Activated CD4-positive, alpha-beta T cell treated with anti-CD3 and anti-CD28 coated beads, Interleukin-2, amount 10 ng/mL, durations not matched to agents 7 days and 5 days (primary cell): Measurements from ENCODE around the gene HLA-DMB. TPM values are rescaled to one million over a fixed set of nuclear protein-coding genes. Genes with fewer than 3 reads are reported as not detected.

Experiments used
- CTCF ChIA-PET: fragments of 350-600 bp; sonication (Branson Sonifier 250); formaldehyde crosslinking; loops from one replicate; lab custom pipeline; 2021; ENCODE audit warnings: antibody characterized with exemption; lab: Charles Lee
- POLR2A ChIA-PET: fragments of 350-600 bp; sonication (Branson Sonifier 250); formaldehyde crosslinking; loops from one replicate; lab custom pipeline; 2021; ENCODE audit warnings: antibody characterized with exemption; lab: Charles Lee
- DNase-seq: peaks from one replicate; pipeline ENCODE4 v3.0.0-alpha.2; 2020
- H3K27ac Mint-ChIP-seq: one replicate; pipeline ENCODE4 v1.8.0; 2021; ENCODE audit warnings: mild to moderate bottlenecking, moderate library complexity, mixed read lengths
- H3K27me3 Mint-ChIP-seq: one replicate; pipeline ENCODE4 v1.8.0; 2021; ENCODE audit warnings: mixed read lengths
- H3K36me3 Mint-ChIP-seq: one replicate; pipeline ENCODE4 v1.8.0; 2021; ENCODE audit warnings: low read depth, mixed read lengths
- H3K4me1 Mint-ChIP-seq: one replicate; pipeline ENCODE4 v1.8.0; 2021; ENCODE audit warnings: mixed read lengths
- H3K4me3 Mint-ChIP-seq: one replicate; pipeline ENCODE4 v1.8.0; 2021; ENCODE audit warnings: mild to moderate bottlenecking, moderate library complexity, mixed read lengths
- H3K9me3 Mint-ChIP-seq: one replicate; pipeline ENCODE4 v1.8.0; 2021; ENCODE audit warnings: mixed read lengths
- total RNA-seq, 2 experiments: library from RNA; stranded (reverse); gene quantifications; one replicate each; pipeline ENCODE4 v1.2.3, GENCODE V29; 2021

Gene HLA-DMB
- total RNA-seq, 2 experiments from 2014 or later, result 8.1 to 8.5 TPM

DNA sequence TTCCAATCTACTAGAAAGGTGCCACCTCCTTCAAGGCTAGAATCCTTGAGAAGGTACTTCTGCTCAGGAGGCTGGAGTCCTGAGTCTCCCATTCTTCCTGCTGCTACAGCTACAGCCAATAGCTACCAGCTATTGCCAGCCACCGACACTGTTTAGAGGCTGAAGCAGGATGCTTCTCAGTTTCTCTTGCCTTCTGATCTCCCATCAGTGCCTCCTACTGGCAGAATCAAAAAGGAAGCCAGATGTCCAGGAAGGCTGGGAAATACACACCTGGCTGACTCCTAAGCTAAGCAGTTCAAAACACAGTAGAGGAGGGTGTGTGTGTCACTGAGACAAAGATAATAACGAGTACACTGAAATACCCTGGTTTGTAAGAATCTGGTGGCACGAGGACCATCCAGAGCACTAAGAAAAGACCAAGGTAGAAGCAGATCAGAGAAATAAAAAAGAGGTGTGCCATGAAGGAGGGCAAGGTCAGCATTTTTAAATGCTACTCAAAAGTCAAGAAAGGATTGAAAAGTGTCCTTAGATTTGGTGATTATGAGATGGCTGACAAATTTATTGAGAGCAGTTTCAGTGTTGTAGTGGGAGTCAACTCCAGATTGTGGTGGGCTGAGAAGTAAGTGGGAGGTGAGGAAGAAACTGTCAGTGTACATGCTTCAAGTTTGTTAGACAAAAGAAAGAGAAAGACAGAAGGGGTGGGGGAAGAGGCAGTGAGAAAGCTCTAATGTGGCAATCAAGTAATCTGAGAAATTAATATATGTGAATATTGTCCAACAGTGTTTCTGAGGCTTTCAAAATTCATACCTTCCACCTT is 14.4 kb upstream of the HLA-DMB start:
- ChIA-PET POLR2A (interaction anchor here (0.6 to 3.4 kb wide), 3 partner anchors 17 to 102 kb away, joined by 3 to 19 read pairs (median 4); partner anchors contain the start of gene TAP1), CTCF (interaction anchor here (0.6 to 10.6 kb wide), 19 partner anchors 8 to 1324 kb away, joined by 3 to 156 read pairs (median 4); partner anchors contain the start of genes BRD2, HLA-DMB and TAP2)
- DNase-seq, result peak; percentile 52
- Mint-ChIP-seq H3K27me3 (no peaks in the 10 kb centered on the region), H3K4me1 (peaks cover 39% of the 10 kb centered on the region), H3K36me3 (peaks cover under 1% of the 10 kb centered on the region), H3K9me3 (no peaks in the 10 kb centered on the region), H3K4me3 (no peak overlapping the region), H3K27ac (no peak overlapping the region)

GRCh38 chr6:32954267-32954666 is 13.4 kb upstream of the HLA-DMB start:
- ChIA-PET CTCF (interaction anchor here (0.7 to 10.6 kb wide), 18 partner anchors 12 to 127 kb away, joined by 3 to 156 read pairs (median 7); partner anchors contain the start of genes BRD2, HLA-DMB, PSMB9 and TAP1), POLR2A (interaction anchor here (1.1 to 3.4 kb wide), 2 partner anchors 18 to 20 kb away, joined by 3 to 19 read pairs; no protein-coding TSS in a partner anchor)
- Mint-ChIP-seq H3K27me3 (no peaks in the 10 kb centered on the region), H3K36me3 (peaks cover 3% of the 10 kb centered on the region), H3K4me3 (no peak overlapping the region), H3K9me3 (no peaks in the 10 kb centered on the region), H3K4me1 (peaks cover 48% of the 10 kb centered on the region), H3K27ac (no peak overlapping the region)
- no peak for DNase-seq

GRCh38 chr6:32953775-32954174 is 12.9 kb upstream of the HLA-DMB start:
- no peak overlapping the region for H3K4me3 Mint-ChIP-seq
- no peaks in the 10 kb centered on the region for H3K27me3 Mint-ChIP-seq
- peak overlapping the region; percentile 82 for H3K27ac Mint-ChIP-seq
- ChIA-PET CTCF (interaction anchor here (0.6 to 10.6 kb wide), 20 partner anchors 12 to 388 kb away, joined by 3 to 156 read pairs (median 6); partner anchors contain the start of genes BRD2, HLA-DMB, PSMB8 and PSMB9), POLR2A (interaction anchor here (3.4 kb wide), 1 partner anchor 18 kb away, joined by 19 read pairs; no protein-coding TSS in a partner anchor)
- peaks cover 53% of the 10 kb centered on the region for H3K4me1 Mint-ChIP-seq
- no peaks in the 10 kb centered on the region for H3K9me3 Mint-ChIP-seq
- no peak for DNase-seq
- H3K36me3 Mint-ChIP-seq, result peaks cover 3% of the 10 kb centered on the region

- peaks cover 3% of the 10 kb centered on the region for H3K36me3 Mint-ChIP-seq
- H3K27me3 Mint-ChIP-seq, result no peaks in the 10 kb centered on the region
- ChIA-PET CTCF (interaction anchor here (0.6 to 10.6 kb wide), 23 partner anchors 8 to 388 kb away, joined by 3 to 156 read pairs (median 5); partner anchors contain the start of genes BRD2, HLA-DMB, PSMB8 and PSMB9), POLR2A (interaction anchor here (3.4 kb wide), 1 partner anchor 19 kb away, joined by 19 read pairs; no protein-coding TSS in a partner anchor)
- peaks cover 54% of the 10 kb centered on the region for H3K4me1 Mint-ChIP-seq
- peak; percentile 85 for DNase-seq
- peak within 1 kb of the TSS; percentile 82 for H3K27ac Mint-ChIP-seq
- peak within 1 kb of the TSS; percentile 72 for H3K4me3 Mint-ChIP-seq
- H3K9me3 Mint-ChIP-seq, result no peaks in the 10 kb centered on the region
Observed at GRCh38 chr6:32952817-32953739, 12.2 kb upstream of the HLA-DMB start, which contains the start of gene HLA-DMA. HLA-DMA (minus strand) TSS chr6:32953097; CDS start chr6:32953036, 61 bp downstream.

GRCh38 chr6:32950449-32950848 is 9.6 kb upstream of the HLA-DMB start:
- CTCF ChIA-PET, result interaction anchor here (0.5 to 10.6 kb wide), 6 partner anchors 9 to 131 kb away, joined by 3 to 156 read pairs (median 7); partner anchors contain the start of genes BRD2, HLA-DMB and TAP2
- no peaks in the 10 kb centered on the region for H3K27me3 Mint-ChIP-seq

DNA sequence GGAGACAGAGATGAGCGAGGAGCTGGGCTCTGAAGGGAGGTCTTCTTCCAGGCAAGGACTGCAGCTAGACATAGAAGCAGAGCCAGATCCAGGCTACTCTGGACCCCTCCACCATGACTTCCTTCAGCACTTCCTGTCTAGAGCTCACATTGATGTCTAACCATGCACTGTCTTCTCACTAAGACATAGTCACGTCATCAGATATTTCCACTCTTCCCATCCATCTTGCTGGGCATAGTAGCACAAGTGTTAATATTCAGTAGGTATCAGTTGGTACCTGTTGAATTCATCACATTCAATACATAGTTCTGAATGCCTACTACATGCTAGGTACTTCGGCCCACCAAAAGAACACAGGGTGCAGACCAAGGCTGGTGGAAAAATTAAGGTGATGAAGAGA is 9.2 kb upstream of the HLA-DMB start:
- no peaks in the 10 kb centered on the region for H3K27me3 Mint-ChIP-seq
- H3K4me1 Mint-ChIP-seq, result peaks cover 59% of the 10 kb centered on the region
- CTCF ChIA-PET, result interaction anchor here (1.0 to 10.6 kb wide), 4 partner anchors 16 to 130 kb away, joined by 3 to 156 read pairs (median 6); partner anchors contain the start of genes BRD2 and TAP2
- peak overlapping the region; percentile 43 for H3K27ac Mint-ChIP-seq
- POLR2A ChIA-PET, result no interaction called here
- peaks cover 6% of the 10 kb centered on the region for H3K9me3 Mint-ChIP-seq
- DNase-seq, result no peak
- H3K4me3 Mint-ChIP-seq, result no peak overlapping the region
- peaks cover 7% of the 10 kb centered on the region for H3K36me3 Mint-ChIP-seq

More at GRCh38 chr6:32950449-32950848, 9.6 kb upstream of the HLA-DMB start:
- H3K4me3 Mint-ChIP-seq, result no peak overlapping the region
- H3K36me3 Mint-ChIP-seq, result peaks cover 6% of the 10 kb centered on the region
- no peak for DNase-seq
- H3K4me1 Mint-ChIP-seq, result peaks cover 59% of the 10 kb centered on the region
- peaks cover 3% of the 10 kb centered on the region for H3K9me3 Mint-ChIP-seq
- no peak overlapping the region for H3K27ac Mint-ChIP-seq
- POLR2A ChIA-PET, result no interaction called here

GRCh38 chr6:32949113-32949512 is 8.3 kb upstream of the HLA-DMB start:
- H3K9me3 Mint-ChIP-seq, result peaks cover 6% of the 10 kb centered on the region
- H3K36me3 Mint-ChIP-seq, result peaks cover 7% of the 10 kb centered on the region
- no peak for DNase-seq
- H3K4me1 Mint-ChIP-seq, result peaks cover 60% of the 10 kb centered on the region
- no peak overlapping the region for H3K4me3 Mint-ChIP-seq
- no peak overlapping the region for H3K27ac Mint-ChIP-seq
- ChIA-PET POLR2A (no interaction called here), CTCF (interaction anchor here (2.2 kb wide), 1 partner anchor 15 kb away, joined by 9 read pairs; no protein-coding TSS in a partner anchor)
- no peaks in the 10 kb centered on the region for H3K27me3 Mint-ChIP-seq

DNA sequence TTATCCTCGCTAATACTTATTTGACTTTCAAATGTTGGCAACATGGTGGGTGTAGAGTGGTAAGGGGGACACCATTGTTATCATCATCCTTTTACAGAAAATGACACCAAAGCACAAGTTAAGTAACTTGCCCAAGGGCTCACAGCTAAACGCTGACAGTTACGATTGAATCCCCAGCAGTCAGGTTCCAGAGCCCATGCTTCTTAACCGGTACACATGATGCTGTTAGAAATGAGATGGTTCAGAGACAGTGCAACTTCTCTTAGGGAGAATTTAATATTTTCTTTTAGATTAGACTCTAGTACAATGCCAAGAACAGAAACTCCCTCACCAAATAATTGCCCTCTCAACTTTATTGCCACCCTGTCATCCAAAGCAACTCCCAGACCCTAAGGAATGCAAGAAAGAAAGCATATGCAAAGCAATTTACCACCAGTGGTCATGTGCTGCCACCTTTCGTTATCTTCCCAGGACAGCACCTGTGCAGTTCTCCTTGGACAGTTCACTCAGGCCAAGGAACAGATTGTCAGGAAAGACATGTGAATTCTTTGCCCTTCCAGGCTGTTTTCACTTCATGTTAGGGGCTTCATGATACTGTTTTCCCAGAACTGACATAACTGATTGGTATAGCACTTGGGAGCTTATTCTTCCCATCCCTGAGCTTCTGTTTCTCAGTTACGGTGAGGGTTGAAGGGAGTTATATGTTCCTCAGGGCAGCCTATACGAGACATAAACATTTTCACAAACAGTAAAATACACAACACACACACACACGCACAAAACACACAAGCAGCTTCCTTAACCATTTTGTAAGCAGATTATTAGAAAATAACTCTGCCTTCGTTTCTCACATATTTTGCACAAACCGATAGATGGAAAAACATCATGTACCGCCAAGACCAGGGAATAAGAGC is 7.0 kb upstream of the HLA-DMB start:
- H3K27me3 Mint-ChIP-seq, result no peaks in the 10 kb centered on the region
- H3K4me3 Mint-ChIP-seq, result no peak overlapping the region
- H3K4me1 Mint-ChIP-seq, result peaks cover 59% of the 10 kb centered on the region
- no peak overlapping the region for H3K27ac Mint-ChIP-seq
- POLR2A ChIA-PET, result no interaction called here
- peaks cover 6% of the 10 kb centered on the region for H3K9me3 Mint-ChIP-seq
- CTCF ChIA-PET, result interaction anchor here (0.5 to 1.7 kb wide), 6 partner anchors 8 to 679 kb away, joined by 3 to 8 read pairs (median 4); partner anchors contain the start of gene TAP2
- H3K36me3 Mint-ChIP-seq, result peaks cover 7% of the 10 kb centered on the region
- DNase-seq, result peak; percentile 50

- H3K4me1 Mint-ChIP-seq, result peaks cover 59% of the 10 kb centered on the region
- ChIA-PET CTCF (interaction anchor here (1.1 to 1.7 kb wide), 3 partner anchors 9 to 108 kb away, joined by 4 to 8 read pairs (median 4); partner anchors contain the start of gene TAP2), POLR2A (no interaction called here)
- no peak overlapping the region for H3K4me3 Mint-ChIP-seq
- DNase-seq, result no peak
- peaks cover 6% of the 10 kb centered on the region for H3K9me3 Mint-ChIP-seq
- no peaks in the 10 kb centered on the region for H3K27me3 Mint-ChIP-seq
- no peak overlapping the region for H3K27ac Mint-ChIP-seq
- H3K36me3 Mint-ChIP-seq, result peaks cover 7% of the 10 kb centered on the region
Observed at GRCh38 chr6:32946893-32947292, 6.1 kb upstream of the HLA-DMB start.

GRCh38 chr6:32945953-32946352 is 5.1 kb upstream of the HLA-DMB start:
- CTCF ChIA-PET, result no interaction called here
- Mint-ChIP-seq H3K36me3 (peaks cover 7% of the 10 kb centered on the region), H3K4me3 (no peak overlapping the region), H3K27me3 (no peaks in the 10 kb centered on the region), H3K27ac (no peak overlapping the region), H3K9me3 (peaks cover 6% of the 10 kb centered on the region), H3K4me1 (peaks cover 67% of the 10 kb centered on the region)
- POLR2A ChIA-PET, result no interaction called here
- no peak for DNase-seq
